Motor neuron (in vitro differentiated cells): Measurements from ENCODE around the gene ARRB1. TPM values are rescaled to one million over a fixed set of nuclear protein-coding genes. Genes with fewer than 3 reads are reported as not detected.
"Not testable (repeated sequence)": the region's sequence is repeated elsewhere in the genome, so short reads cannot be mapped to it uniquely, and the experiment has no call there.

ENCODE experiments used
- ATAC-seq, 8 experiments: fragments of 200-7000 bp; cut with Tn5 transposase; replicated peaks in 6 of 8; 2 replicates each; pipeline ENCODE4 v1.8.0; 2021; ENCODE audit warnings: mild to moderate bottlenecking in 8 of 8, moderate library complexity in 8 of 8
- H3K27ac ChIP-seq, 2 donors: fragments of 250-450 bp; sonication (Bioruptor Pico); 2 replicates each; pipeline ENCODE4 v1.9.0; 2021; ENCODE audit warnings: antibody characterized with exemption in 2 of 2, mild to moderate bottlenecking in 2 of 2, moderate library complexity in 1 of 2
- H3K4me1 ChIP-seq, 2 donors: fragments of 250-450 bp; sonication (Bioruptor Pico); replicated peaks in 1 of 2; 2 replicates each; pipeline ENCODE4 v1.6.1; 2021; ENCODE audit warnings: antibody characterized with exemption in 2 of 2, mild to moderate bottlenecking in 2 of 2, moderate library complexity in 1 of 2
- H3K4me3 ChIP-seq, 5 donors: fragments of 250-450 bp; sonication (Bioruptor Pico); 2 replicates each; pipeline ENCODE4 v1.9.0; 2021; ENCODE audit warnings: antibody characterized with exemption in 5 of 5, mild to moderate bottlenecking in 5 of 5, moderate library complexity in 4 of 5
- WGBS, 10 experiments: fragments of 450-650 bp; shearing (Covaris generic); methylation state at CpG; one replicate each; pipeline ENCODE4 v1.0.0; 2022; 5-methylcytosine and 5-hydroxymethylcytosine counted together
- in situ Hi-C, 9 experiments: fragments of 400-800 bp; cut with MboI; loops; one replicate each; pipeline ENCODE4 v1.15.0; 2021; ENCODE audit warnings: low sequenced_read_pairs in 9 of 9, low pct_unique_long_range_greater_than_20kb in 2 of 9; ENCODE audit not compliant: unreplicated experiment in 9 of 9
- total RNA-seq, 8 experiments: library from RNA; unstranded; fragments of 300-600 nt; gene quantifications; 2 replicates each; pipeline versions ENCODE4 v1.2.3 to v1.2.4, GENCODE V29; 2022

The ARRB1 gene
- total RNA-seq, 8 experiments from 2014 or later: 5.6 to 20.3 (median 14.0) TPM

DNA sequence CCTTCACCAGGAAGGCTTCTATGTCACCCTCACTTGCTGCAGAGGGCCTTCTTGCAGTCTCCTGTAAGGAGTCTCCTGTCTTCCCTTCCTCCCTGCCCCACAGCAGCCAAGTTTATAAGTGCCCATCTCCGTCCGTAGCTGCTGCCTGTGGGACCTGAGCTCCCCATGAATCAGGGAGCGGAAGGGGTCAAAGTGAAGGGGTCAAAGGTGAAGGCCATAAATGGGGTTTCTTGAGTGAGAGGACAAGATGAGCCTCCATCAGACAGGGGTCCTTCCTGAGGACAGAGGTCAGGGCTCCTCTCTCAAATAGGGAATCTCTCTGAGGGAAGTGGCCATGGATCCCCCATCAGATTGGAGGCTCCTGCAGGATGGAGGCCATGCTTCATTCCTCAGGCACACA, 44.4 kb downstream of the ARRB1 start:
- Histone ChIP-seq H3K4me1 (peaks cover 0 to 7% of the 10 kb centered on the region in 2 donors), H3K4me3 (no peak overlapping the region), H3K27ac (no peak overlapping the region)
- ATAC-seq: no peak
- in situ Hi-C loops: no loop called here
- 71 to 90% methylated on average over 2 to 3 of the region's 3 CpGs; no CpG with 5 or more reads in 8 of the 10 experiments for WGBS, 10 experiments

DNA sequence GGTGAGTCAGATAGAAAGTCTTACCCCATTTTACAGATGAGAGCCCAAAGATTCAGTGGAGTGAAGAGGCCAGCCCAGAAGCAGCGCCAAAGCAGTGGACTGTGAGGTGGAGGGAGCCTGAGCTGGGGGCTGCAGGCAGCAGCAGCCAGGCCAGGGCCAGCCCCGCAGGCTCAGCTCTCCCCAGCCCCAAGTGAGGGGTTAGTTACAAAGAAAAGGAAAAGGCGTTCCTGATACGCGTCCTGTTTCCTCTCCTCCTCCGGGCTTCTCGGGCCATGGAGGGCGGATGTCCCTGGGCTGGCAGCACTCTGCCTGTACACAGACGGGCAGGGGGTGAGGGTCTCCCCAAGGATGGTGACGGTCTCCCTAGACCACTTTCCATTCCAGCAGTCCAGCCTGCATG, 44.9 kb downstream of the ARRB1 start:
- ATAC-seq: no peak
- Histone ChIP-seq H3K4me1 (peaks cover 0 to 2% of the 10 kb centered on the region in 2 donors), H3K27ac (no peak overlapping the region), H3K4me3 (no peak overlapping the region)
- in situ Hi-C loops: no loop called here
- WGBS, 10 experiments: 40 to 100% (median 66%) methylated on average over 1 to 4 of the region's 10 CpGs; no CpG with 5 or more reads in 6 of the 10 experiments

DNA sequence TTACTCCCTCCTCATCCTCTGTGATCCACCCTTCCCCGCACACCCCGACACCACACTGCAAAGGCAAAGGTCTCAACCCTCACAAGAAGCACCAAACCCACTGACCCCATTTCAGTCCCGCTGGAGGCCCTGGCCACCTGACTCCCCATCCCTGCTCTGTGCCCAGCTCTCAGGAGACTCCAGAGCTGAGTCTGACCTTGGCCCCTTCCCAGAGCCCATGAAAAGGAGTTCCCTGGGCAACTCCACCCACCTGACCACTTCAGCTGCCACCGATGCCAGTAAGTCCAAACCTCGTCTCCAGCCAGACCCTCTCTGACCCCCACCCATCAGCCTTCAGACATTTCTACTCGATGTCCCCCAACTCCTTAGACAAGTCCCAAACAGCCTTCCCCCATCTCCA, 45.5 kb downstream of the ARRB1 start:
- H3K4me3 ChIP-seq: no peak overlapping the region
- no peaks in the 10 kb centered on the region for H3K4me1 ChIP-seq
- peak in 1 of 8 experiments; percentile 5 for ATAC-seq
- no peak overlapping the region for H3K27ac ChIP-seq
- in situ Hi-C loops: no loop called here
- WGBS, 10 experiments: 49 to 100% (median 90%) methylated on average over 1 to 5 of the region's 6 CpGs; no CpG with 5 or more reads in 7 of the 10 experiments

DNA sequence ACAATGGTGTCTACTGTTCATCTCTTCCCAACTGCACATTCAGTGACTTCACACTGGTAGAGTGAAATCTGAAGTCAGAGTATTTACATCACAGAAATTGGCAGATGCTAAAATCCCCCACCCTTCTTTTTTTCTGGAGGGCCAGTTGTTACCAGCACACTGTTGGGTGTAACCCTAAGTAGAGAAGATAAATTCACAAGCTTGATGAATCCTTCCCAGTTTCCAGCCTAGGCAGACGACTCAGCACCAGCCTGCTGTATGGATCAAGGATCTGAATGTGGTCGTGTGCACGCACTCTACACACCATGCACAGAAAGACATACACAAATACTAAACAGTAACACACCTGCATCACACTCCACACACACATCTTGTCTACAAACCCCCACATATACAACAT, 46.0 kb downstream of the ARRB1 start:
- peak in 4 of 8 experiments; percentile 83 to 96 (median 88) for ATAC-seq
- WGBS, 10 experiments: 0 to 80% (median 80%) methylated on average over 1 to 3 of the region's 3 CpGs; no CpG with 5 or more reads in 5 of the 10 experiments
- H3K4me3 ChIP-seq: no peak overlapping the region
- H3K4me1 ChIP-seq: no peaks in the 10 kb centered on the region
- H3K27ac ChIP-seq: no peak overlapping the region
- in situ Hi-C loops: no loop called here

DNA sequence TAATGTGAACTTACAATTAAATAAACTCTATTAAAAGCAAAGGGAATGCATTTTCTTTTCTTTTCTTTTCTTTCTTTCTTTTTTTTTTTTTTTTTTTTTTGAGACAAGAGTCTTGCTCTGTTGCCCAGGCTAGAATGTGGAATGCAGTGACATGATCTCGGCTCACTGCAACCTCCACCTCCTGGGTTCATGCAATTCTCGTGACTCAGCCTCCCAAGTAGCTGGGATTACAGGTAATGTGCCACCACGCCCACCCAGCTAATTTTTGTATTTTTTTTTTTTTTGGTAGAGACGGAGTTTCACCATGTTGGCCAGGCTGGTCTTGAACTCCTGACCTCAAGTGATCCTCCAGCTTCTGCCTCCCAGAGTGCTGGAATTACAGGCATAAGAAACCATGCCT, 46.5 kb downstream of the ARRB1 start:
- H3K4me1 ChIP-seq, in situ Hi-C loops, H3K27ac ChIP-seq, H3K4me3 ChIP-seq: not testable (repeated sequence)
- ATAC-seq: peak in 1 of 8 experiments; percentile 22
- WGBS, 10 experiments: 18 to 100% (median 76%) methylated on average over 2 to 4 of the region's 4 CpGs

- no peak overlapping the region for H3K4me3 ChIP-seq
- H3K4me1 ChIP-seq: no peaks in the 10 kb centered on the region
- in situ Hi-C loops: no loop called here
- H3K27ac ChIP-seq: no peak overlapping the region
- 58 to 100% (median 90%) methylated on average over 1 to 8 of the region's 10 CpGs; no CpG with 5 or more reads in 1 of the 10 experiments for WGBS, 10 experiments
- ATAC-seq: no peak
These were observed 47.8 kb downstream of the ARRB1 start for GRCh38 chr11:75303544-75304224.

DNA sequence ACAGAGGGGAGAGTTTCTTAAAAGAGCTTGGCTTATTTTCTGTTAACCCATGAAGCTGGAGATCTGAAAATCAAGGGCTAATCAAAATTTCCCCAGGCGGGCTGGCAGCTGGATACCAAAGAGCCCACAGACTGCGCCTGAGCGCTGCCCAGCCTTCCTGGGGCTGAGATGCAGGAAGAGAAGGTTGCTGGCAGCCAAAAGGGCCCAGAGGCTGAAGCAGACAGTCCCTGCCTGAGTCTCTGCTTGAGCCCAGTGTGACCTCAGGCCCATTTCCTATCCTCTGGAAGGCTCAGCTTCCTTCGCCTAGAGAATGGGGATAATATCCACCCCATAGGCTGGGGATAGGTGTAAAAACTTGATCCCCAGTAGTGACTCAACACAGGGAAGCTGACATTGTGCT, 49.1 kb downstream of the ARRB1 start:
- in situ Hi-C loops: no loop called here
- ATAC-seq: no peak
- Histone ChIP-seq H3K4me1 (no peaks in the 10 kb centered on the region), H3K4me3 (no peak overlapping the region), H3K27ac (no peak overlapping the region)
- WGBS, 10 experiments: 80 to 100% (median 92%) methylated on average over 1 to 2 of the region's 4 CpGs; no CpG with 5 or more reads in 4 of the 10 experiments

- ATAC-seq: peak in 4 of 8 experiments; percentile 14 to 81 (median 32)
- Histone ChIP-seq H3K27ac (no peak overlapping the region), H3K4me3 (no peak overlapping the region), H3K4me1 (no peaks in the 10 kb centered on the region)
- 62 to 100% (median 79%) methylated on average over 1 to 7 of the region's 16 CpGs; no CpG with 5 or more reads in 4 of the 10 experiments for WGBS, 10 experiments
- in situ Hi-C loops: no loop called here
These were observed 49.7 kb downstream of the ARRB1 start for GRCh38 chr11:75301601-75302345.

GRCh38 chr11:75301131-75301530, 50.3 kb downstream of the ARRB1 start:
- in situ Hi-C loops: no loop called here
- 50 to 93% (median 80%) methylated on average over 2 to 3 of the region's 5 CpGs; no CpG with 5 or more reads in 7 of the 10 experiments for WGBS, 10 experiments
- peak in 2 of 8 experiments; percentile 12 to 19 for ATAC-seq
- H3K4me1 ChIP-seq: no peaks in the 10 kb centered on the region
- H3K27ac ChIP-seq: no peak overlapping the region
- no peak overlapping the region for H3K4me3 ChIP-seq

DNA sequence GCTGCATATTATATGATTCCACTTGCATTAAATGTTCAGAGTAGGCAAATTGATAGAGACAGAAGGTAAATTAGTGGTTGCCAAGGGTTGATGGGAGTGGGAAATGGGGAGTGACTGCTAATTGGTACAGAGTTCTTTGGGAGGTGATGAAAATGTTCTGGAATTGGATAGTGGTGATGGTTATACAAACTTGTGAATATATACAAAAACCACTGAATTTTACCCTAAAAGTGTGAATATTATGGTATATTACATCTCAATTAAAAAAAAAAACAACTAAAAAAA, 52.5 kb downstream of the ARRB1 start:
- no peak for ATAC-seq
- Histone ChIP-seq H3K27ac (no peak overlapping the region), H3K4me1 (no peaks in the 10 kb centered on the region), H3K4me3 (no peak overlapping the region)
- in situ Hi-C loops: loop anchor here in 5 of 9 experiments (10.0 to 25.0 kb wide), 3 partner anchors 86 to 238 kb away; partner anchors contain the start of genes GDPD5 (in 2 of the 5) and RPS3 (in 2 of the 5)

GRCh38 chr11:75298191-75298975, 53.1 kb downstream of the ARRB1 start:
- 0 to 100% (median 70%) methylated on average over 1 to 4 of the region's 4 CpGs; no CpG with 5 or more reads in 1 of the 10 experiments for WGBS, 10 experiments
- ATAC-seq: peak in 3 of 8 experiments; percentile 80 to 87 (median 85)
- no peak overlapping the region for H3K27ac ChIP-seq
- H3K4me1 ChIP-seq: no peaks in the 10 kb centered on the region
- in situ Hi-C loops: loop anchor here in 5 of 9 experiments (10.0 to 25.0 kb wide), 3 partner anchors 86 to 239 kb away; partner anchors contain the start of genes GDPD5 (in 2 of the 5) and RPS3 (in 2 of the 5)
- H3K4me3 ChIP-seq: no peak overlapping the region

DNA sequence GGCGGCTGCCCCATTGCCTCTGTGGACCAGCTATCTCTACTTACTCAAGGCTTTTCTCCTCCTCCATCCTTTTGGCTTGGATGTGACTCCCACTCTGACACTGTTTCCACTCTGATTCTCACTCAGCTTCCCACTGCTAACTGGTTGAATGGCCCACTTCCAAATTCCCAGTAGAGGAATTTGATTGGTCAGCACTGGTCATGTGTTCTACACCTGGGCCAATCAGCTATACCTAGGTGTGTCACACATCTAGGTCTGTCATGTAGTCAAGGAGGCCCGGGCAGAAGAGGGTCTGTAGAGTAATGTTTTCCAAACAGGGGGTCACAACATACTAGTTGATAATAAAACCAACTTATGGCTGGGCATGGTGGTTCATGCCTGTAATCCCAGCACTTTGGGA, 57.6 kb downstream of the ARRB1 start:
- no peak for ATAC-seq
- Histone ChIP-seq H3K4me3 (no peak overlapping the region), H3K4me1 (no peaks in the 10 kb centered on the region), H3K27ac (no peak overlapping the region)
- in situ Hi-C loops: loop anchor here in 5 of 9 experiments (10.0 to 25.0 kb wide), 3 partner anchors 91 to 243 kb away; partner anchors contain the start of genes GDPD5 (in 2 of the 5) and RPS3 (in 2 of the 5)
- WGBS, 10 experiments: 50 to 80% (median 80%) methylated on average over 1 to 2 of the region's 2 CpGs; no CpG with 5 or more reads in 7 of the 10 experiments
